ENCODE measurements around the gene LRRC25.
A peak's percentile ranks its signal among the peaks of the same experiment; 100 is the strongest.

LRRC25 gene

DNA sequence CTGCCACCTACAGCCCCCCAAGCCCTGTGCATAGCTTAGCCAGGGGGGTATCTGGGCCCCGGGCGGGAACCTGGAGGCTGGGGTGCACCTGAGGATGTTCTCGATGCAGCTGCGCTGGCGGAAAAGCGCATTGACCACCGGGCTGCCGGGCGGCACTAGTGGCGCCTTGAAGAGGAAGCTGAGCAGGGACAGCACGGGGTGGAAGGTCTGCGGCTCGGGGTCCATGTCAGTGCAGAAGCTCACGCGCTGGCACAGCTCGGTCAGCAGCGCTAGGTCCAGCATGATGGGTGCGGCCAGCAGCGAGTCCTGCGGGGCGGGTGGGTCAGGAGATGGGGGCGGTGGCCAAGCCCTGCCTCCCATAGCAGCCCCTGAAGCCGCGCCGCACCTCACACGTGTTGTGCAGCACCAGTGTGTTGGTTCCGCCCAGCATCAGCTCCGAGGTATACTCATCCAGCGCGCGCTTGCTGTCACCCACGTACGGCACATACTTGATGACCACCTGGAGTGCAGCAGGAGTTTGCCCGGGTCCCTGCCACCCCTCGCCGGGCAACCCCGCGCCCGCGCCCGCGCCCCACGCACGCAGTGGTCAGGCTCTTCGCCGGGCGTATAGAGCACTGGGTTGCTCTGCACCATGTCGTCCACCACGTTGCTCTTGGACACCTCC is 37.9 kb upstream of the LRRC25 start:
- TF ChIP-seq, protein P1, sequence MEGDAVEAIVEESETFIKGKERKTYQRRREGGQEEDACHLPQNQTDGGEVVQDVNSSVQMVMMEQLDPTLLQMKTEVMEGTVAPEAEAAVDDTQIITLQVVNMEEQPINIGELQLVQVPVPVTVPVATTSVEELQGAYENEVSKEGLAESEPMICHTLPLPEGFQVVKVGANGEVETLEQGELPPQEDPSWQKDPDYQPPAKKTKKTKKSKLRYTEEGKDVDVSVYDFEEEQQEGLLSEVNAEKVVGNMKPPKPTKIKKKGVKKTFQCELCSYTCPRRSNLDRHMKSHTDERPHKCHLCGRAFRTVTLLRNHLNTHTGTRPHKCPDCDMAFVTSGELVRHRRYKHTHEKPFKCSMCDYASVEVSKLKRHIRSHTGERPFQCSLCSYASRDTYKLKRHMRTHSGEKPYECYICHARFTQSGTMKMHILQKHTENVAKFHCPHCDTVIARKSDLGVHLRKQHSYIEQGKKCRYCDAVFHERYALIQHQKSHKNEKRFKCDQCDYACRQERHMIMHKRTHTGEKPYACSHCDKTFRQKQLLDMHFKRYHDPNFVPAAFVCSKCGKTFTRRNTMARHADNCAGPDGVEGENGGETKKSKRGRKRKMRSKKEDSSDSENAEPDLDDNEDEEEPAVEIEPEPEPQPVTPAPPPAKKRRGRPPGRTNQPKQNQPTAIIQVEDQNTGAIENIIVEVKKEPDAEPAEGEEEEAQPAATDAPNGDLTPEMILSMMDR (IDR thresholded peaks at IDR 0.05; ENCODE audit: low read depth, low read length, missing control alignments): no peak
- no peak overlapping the region for H3K4me3 ChIP-seq (ENCODE audit: low read depth, low read length)
- no peak for DNase-seq (ENCODE audit: low read depth)

DNA sequence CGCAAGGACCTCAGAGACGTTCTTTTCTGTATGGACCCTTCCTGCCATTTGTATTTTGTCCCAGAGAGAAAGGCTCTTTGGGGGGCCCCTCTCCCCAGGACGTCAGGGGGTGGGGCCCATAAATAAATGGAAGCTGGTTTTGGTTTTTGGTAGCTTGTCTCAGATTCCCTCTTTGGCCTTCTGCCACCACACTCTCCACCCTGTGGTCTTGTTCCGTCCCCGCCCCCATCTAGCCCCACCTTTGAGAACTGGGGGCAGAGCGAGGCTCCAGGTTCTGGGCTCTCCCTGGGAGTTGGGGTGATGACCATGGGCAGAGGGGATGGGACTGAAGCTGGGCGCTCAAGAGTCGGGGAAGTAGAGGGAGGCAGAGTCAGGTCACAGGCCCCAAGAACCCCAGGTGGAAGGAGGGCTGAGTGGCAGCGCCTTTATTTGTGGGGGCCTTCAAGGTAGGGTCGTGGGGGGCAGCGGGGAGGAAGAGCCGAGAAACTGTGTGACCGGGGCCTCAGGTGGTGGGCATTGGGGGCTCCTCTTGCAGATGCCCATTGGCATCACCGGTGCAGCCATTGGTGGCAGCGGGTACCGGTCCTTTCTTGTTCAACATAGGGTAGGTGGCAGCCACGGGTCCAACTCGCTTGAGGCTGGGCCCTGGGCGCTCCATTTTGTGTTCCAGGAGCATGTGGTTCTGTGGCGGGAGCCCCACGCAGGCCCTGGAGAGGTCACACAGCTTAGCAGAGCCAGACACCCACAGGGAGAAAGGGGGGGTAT is 37.2 kb upstream of the LRRC25 start:
- H3K4me3 ChIP-seq (ENCODE audit: low read depth, low read length): peak overlapping the region; percentile 64
- no peak for DNase-seq (ENCODE audit: low read depth)
- TF ChIP-seq, protein P1 (IDR thresholded peaks at IDR 0.05; ENCODE audit: low read depth, low read length, missing control alignments): no peak

DNA sequence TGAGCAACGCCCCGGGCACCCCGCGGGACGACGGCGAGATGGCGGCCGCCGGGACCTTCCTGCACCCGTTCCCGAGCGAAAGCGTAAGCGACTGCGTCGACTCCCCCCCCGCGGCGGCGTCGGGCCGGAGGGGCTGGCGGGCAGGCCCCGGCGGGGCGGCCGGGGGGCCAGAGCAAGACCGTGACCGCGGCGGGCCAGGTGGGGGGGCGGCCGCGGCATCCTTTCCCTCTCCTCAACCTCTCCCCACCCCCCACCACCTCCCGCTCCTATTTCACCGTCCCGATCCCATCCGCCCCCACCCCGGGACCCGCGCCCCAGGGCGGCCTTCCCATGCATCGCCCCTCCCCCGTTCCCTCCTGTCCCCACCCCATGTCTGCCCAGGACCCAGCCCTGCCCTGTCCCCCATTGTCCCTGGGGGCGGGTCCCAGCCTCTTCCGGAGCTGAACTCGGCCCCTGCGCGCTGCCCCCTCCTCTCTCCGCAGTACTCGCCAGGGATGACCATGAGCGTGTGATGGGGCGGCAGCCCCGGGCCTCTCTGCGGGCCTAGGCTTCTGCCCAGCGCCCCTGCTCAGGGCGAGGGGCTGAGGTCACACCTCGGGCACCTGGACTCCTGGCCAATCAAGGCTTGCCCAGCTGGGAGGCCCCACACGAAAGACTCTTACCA is 36.4 kb upstream of the LRRC25 start:
- peak overlapping the region; percentile 64 for H3K4me3 ChIP-seq (ENCODE audit: low read depth, low read length)
- TF ChIP-seq, protein P1 (IDR thresholded peaks at IDR 0.05; ENCODE audit: low read depth, low read length, missing control alignments): no peak
- DNase-seq (ENCODE audit: low read depth): no peak

DNA sequence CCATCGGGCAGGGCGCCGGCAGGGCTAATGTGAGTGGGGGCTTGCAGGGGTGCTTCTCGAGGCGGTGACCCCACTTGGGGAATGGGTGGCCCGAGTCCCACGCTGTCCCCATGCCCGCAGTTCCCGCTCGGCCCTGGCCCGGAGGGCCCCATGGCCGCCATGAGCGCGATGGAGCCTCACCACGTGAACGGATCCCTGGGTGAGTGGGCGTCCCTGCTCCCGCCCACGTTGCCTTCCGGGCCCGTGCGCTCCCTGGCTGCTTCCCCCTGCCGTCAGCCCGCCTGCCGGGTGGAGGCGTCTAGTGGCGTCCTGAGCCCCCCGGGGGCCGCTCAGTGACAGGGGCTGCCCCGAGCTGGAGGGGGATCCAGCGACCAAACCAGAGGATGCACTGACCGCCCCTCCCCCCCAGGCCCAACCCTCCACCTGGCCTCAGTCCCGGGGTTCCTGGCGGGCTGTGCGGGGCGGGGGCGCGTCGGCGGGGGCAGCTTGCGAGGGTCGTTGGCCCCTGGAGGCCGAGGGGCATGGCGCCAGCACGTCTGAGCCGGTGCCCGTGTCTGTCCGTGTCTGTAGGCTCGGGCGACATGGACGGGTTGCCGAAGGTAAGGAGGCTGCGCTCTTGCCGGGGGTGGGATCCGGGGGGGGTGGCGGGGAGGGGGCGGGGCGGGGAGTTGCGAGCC is 35.7 kb upstream of the LRRC25 start:
- no peak for DNase-seq (ENCODE audit: low read depth)
- H3K4me3 ChIP-seq (ENCODE audit: low read depth, low read length): peak overlapping the region; percentile 64
- TF ChIP-seq, protein P1 (IDR thresholded peaks at IDR 0.05; ENCODE audit: low read depth, low read length, missing control alignments): no peak

DNA sequence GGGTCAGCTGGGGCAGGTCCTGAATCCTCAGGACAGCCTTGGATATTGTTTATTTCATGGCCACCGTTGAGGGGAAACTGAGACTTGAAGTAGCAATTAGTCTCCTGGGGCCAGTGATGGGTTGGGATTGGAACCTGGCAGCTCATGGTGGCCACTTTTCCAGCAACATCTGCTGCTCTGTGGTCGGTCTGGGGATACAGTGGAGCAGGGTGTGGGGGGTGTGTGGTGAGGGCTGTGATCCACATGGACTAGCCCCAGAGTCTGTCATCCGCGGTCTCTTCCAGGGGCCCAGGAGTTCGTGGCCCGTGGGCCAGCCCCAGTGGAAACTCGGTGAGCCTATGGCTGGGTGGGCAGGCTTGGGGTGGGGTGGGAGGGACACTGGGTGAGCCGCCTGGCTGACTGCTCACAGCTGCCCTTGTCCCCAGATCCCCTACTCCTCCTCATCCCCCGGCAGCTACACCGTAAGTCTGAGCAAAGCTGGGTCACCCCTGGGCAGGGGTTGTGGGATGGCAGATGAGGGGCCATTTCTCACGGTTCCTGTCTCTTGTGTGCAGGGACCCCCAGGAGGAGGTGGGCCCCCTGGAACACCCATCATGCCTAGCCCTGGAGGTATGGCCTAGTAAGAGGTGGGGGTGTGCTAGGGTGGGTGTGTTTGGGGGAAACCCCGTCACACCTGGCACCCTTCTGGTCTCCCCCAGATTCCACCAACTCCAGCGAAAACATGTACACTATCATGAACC is 35.0 kb upstream of the LRRC25 start:
- TF ChIP-seq, protein P1 (IDR thresholded peaks at IDR 0.05; ENCODE audit: low read depth, low read length, missing control alignments): no peak
- H3K4me3 ChIP-seq (ENCODE audit: low read depth, low read length): peak overlapping the region; percentile 64
- no peak for DNase-seq (ENCODE audit: low read depth)
